ENCODE measurements around the gene ATG12.

DNA sequence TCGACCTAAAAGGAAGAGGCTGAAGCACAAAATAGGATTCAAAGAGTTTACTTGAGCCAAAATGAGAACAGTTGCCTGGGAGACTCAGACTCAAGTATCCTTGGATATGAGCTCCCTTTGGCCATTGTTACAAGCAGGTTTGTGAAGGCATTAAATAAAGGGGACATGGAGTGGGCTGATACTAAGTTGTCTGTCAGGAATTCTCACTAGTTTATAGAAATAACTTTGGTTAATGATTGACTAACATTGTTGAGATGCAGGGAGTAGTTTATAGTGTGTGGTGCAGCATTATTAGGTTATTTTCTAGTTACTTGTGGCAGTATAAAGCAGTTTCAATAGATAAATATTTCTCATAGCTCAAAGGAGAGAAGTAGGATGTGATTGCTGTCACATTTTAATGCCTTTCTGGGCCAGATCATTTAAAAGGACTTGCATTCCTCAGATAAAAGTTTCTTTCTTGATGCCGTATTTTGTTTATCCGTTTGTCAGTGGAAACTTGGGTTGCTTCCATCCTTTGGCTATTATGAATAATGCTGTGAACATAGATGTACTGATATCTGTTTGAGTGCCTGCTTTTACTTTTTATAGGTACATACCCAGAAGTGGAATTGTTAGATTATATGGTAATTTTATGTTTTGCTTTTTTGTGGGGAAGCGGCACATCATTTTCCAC lies 9.5 kb upstream of the ATG12 start:
- no peak for TF ChIP-seq KDM4B (CRISPR knock-in tag; IDR thresholded peaks at IDR 0.05)
- TF ChIP-seq SRF (IDR thresholded peaks at IDR 0.05; ENCODE audit: low read depth, low read length), result no peak
- TF ChIP-seq, protein P1, sequence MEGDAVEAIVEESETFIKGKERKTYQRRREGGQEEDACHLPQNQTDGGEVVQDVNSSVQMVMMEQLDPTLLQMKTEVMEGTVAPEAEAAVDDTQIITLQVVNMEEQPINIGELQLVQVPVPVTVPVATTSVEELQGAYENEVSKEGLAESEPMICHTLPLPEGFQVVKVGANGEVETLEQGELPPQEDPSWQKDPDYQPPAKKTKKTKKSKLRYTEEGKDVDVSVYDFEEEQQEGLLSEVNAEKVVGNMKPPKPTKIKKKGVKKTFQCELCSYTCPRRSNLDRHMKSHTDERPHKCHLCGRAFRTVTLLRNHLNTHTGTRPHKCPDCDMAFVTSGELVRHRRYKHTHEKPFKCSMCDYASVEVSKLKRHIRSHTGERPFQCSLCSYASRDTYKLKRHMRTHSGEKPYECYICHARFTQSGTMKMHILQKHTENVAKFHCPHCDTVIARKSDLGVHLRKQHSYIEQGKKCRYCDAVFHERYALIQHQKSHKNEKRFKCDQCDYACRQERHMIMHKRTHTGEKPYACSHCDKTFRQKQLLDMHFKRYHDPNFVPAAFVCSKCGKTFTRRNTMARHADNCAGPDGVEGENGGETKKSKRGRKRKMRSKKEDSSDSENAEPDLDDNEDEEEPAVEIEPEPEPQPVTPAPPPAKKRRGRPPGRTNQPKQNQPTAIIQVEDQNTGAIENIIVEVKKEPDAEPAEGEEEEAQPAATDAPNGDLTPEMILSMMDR (CRISPR knock-in tag; IDR thresholded peaks at IDR 0.05), result no peak
- TF ChIP-seq, protein P2, sequence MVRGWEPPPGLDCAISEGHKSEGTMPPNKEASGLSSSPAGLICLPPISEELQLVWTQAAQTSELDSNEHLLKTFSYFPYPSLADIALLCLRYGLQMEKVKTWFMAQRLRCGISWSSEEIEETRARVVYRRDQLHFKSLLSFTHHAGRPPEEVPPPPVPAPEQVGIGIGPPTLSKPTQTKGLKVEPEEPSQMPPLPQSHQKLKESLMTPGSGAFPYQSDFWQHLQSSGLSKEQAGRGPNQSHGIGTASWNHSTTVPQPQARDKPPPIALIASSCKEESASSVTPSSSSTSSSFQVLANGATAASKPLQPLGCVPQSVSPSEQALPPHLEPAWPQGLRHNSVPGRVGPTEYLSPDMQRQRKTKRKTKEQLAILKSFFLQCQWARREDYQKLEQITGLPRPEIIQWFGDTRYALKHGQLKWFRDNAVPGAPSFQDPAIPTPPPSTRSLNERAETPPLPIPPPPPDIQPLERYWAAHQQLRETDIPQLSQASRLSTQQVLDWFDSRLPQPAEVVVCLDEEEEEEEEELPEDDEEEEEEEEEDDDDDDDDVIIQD (CRISPR knock-in tag; IDR thresholded peaks at IDR 0.05; ENCODE audit: low read depth), result no peak
- TF ChIP-seq NR2F1 (CRISPR knock-in tag; IDR thresholded peaks at IDR 0.05), result no peak
- TF ChIP-seq, protein P3, sequence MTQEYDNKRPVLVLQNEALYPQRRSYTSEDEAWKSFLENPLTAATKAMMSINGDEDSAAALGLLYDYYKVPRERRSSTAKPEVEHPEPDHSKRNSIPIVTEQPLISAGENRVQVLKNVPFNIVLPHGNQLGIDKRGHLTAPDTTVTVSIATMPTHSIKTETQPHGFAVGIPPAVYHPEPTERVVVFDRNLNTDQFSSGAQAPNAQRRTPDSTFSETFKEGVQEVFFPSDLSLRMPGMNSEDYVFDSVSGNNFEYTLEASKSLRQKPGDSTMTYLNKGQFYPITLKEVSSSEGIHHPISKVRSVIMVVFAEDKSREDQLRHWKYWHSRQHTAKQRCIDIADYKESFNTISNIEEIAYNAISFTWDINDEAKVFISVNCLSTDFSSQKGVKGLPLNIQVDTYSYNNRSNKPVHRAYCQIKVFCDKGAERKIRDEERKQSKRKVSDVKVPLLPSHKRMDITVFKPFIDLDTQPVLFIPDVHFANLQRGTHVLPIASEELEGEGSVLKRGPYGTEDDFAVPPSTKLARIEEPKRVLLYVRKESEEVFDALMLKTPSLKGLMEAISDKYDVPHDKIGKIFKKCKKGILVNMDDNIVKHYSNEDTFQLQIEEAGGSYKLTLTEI (CRISPR knock-in tag; conservative IDR thresholded peaks at IDR 0.05), result no peak
- TF ChIP-seq SALL2 (CRISPR knock-in tag; IDR thresholded peaks at IDR 0.05), result no peak
- no peak for TF ChIP-seq TBL1XR1 (IDR thresholded peaks at IDR 0.05; ENCODE audit: borderline replicate concordance, low read length, partially characterized antibody)

All from HepG2 (cell line).